T-helper 2 cell treated with Interferon-gamma antibody and Interleukin-4, amounts not matched to agents 100 ng/mL and 5 ng/mL, for 36 hours (primary cell): ENCODE measurements around the gene NT5DC2. TPM values are rescaled to one million over a fixed set of nuclear protein-coding genes. Genes with fewer than 3 reads are reported as not detected.
"Not testable (repeated sequence)": the region's sequence is repeated elsewhere in the genome, so short reads cannot be mapped to it uniquely, and the experiment has no call there.

Experiments used
- intact Hi-C: fragments of 100-400 bp; cut with micrococcal nuclease; formaldehyde crosslinking; loops from one replicate; pipeline ENCODE4 v1.15.1; 2023
- total RNA-seq: library from RNA; stranded (reverse); gene quantifications from 2 replicates; pipeline ENCODE4 v1.2.3, GENCODE V29; 2022

NT5DC2 gene
- total RNA-seq, 1 donor from 2014 or later, result 43.1 TPM

GRCh38 chr3:52526671-52527038 lies 7.0 kb downstream of the NT5DC2 start:
- intact Hi-C loops, result not testable (repeated sequence)

- intact Hi-C loops, result no loop called here
Measured at GRCh38 chr3:52525680-52526561, 7.7 kb downstream of the NT5DC2 start.

DNA sequence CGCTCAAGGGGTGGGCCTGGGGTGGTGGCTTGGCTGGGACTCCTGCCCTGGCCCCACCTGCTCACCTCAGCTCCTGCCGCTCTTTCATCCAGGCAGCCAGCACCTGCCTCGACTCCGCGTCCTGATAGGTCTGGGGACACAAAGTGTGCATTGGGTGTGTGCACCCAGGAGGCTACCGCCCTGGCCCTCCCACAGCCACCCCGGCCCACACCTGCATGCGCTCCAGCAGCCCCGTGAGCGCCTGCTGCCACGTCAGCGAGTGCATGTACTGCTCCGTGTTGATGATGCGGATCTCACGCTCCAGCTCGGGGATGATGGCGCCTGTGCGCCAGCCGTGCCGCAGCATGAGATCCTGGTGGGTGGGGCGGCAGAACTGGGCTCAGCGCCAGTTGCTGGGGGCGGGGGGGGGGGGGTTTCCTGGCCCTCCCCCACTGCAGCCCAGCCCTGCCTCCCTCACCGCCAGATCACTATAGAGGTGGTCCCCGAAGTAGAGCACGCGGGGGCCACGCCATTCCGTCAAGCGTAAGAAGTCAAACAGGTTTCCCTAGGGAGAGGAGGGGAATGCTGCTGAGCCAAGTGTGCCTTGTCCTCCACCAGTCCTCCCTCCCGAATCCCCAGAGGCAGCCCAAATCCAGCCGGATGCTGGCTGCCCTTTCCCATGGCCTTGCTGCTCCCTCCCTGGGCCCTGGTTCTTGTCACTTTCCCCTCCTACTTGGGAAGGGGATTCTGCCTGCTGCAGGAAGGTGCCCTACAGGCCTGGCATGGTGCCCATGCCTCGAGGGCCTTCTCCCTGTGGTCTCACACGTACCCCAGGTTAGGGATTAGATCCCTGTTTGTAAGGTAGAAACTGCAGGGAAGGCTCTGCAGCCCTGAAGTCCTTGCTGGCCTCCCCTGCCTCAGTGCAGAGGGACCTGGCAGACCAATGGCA lies 8.6 kb downstream of the NT5DC2 start:
- intact Hi-C loops, result no loop called here

- intact Hi-C loops, result no loop called here
Measured at GRCh38 chr3:52524258-52524751, 9.4 kb downstream of the NT5DC2 start.

DNA sequence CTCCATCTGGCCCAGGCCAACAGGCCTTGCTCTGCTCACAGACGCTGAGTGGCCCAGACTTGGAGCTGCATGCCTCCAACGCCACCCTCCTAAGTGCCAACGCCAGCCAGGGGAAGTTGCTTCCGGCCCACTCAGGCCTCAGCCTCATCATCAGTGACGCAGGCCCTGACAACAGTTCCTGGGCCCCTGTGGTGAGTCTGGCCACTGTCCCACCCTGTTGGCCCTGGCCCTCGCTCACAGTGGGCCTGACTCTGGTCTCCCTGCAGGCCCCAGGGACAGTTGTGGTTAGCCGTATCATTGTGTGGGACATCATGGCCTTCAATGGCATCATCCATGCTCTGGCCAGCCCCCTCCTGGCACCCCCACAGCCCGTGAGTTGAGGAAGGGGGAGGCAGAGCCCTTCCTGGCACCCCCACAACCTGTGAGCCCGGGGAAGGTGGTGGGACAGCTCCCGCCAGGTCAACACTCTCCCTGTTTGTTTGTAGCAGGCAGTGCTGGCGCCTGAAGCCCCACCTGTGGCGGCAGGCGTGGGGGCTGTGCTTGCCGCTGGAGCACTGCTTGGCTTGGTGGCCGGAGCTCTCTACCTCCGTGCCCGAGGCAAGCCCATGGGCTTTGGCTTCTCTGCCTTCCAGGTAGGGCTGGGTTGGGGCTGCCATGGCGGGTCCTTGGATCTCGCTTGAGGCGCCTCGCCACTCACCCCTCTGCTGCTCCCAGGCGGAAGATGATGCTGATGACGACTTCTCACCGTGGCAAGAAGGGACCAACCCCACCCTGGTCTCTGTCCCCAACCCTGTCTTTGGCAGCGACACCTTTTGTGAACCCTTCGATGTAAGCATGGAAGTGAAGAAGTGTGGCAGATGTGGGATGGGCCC lies 10.0 kb downstream of the NT5DC2 start:
- intact Hi-C loops, result no loop called here

DNA sequence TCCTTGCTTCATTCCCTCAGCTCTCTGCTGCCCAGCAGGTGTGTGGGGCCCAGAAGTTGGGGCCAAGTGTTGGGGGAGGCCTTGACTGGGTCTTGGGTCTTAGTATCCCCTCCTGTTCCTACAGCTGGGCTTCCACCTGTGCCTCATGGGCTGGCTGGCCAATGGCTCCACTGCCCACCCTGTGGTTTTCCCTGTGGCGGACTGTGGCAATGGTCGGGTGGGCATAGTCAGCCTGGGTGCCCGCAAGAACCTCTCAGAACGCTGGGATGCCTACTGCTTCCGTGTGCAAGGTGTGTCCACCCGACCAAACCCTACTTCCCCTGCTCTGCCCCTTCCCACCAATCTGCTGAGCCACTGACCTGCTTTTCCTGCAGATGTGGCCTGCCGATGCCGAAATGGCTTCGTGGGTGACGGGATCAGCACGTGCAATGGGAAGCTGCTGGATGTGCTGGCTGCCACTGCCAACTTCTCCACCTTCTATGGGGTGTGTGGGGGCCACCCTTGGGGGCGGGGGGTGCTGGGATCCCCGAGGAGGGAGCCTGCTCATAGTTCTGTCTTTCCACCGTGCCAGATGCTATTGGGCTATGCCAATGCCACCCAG lies 10.9 kb downstream of the NT5DC2 start:
- intact Hi-C loops, result no loop called here

DNA sequence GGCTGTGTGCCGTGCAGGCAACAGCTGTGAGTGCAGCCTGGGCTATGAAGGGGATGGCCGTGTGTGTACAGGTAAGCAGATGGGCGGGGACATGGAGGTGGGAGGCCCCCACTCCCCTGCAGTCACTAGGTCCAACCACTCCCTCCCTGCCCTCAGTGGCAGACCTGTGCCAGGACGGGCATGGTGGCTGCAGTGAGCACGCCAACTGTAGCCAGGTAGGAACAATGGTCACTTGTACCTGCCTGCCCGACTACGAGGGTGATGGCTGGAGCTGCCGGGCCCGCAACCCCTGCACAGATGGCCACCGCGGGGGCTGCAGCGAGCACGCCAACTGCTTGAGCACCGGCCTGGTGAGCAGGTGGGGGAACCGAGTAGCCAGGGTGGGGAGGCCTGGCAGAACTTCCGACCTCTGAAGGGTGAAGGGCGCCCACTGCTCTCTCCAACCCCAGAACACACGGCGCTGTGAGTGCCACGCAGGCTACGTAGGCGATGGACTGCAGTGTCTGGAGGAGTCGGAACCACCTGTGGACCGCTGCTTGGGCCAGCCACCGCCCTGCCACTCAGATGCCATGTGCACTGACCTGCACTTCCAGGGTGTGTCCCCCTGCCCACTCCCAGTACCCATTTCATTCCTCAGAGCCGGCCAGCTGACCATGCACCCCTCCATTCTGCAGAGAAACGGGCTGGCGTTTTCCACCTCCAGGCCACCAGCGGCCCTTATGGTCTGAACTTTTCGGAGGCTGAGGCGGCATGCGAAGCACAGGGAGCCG lies 11.6 kb downstream of the NT5DC2 start:
- intact Hi-C loops, result no loop called here

DNA sequence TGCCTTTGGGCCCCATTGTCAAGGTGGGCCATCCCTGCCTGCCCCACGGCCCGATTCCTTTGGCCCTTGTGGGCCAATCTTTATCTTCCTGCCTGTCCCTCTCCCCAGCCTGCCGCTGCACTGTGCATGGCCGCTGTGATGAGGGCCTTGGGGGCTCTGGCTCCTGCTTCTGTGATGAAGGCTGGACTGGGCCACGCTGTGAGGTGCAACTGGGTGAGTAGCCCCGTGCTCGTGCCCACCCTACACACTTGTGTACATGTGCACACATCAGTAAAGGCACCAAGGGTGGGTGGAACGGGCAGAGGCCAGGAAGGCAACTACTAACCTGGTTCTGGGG lies 12.2 kb downstream of the NT5DC2 start:
- intact Hi-C loops, result no loop called here

- intact Hi-C loops, result no loop called here
Measured at GRCh38 chr3:52520716-52521487, 12.8 kb downstream of the NT5DC2 start.

DNA sequence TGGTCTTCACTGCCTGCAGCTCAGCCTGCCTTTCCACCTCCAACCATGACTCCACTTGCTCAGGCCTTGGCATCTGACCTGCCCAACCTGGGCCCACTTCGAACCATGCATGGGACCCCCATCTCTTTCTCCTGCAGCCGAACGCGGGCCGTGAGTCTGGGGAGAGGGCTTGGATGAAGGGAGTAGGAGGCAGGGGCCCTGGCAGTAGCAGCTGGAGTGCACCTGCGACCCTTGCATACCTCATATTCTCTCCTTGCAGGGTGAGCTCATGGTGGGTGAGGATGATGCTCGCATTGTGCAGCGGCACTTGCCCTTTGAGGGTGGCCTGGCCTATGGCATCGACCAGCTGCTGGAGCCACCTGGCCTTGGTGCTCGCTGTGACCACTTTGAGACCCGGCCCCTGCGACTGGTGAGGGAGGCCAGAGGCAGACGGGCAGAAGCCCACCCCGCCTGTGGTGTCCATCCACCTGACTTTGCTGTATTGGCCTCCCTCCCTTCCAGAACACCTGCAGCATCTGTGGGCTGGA lies 13.5 kb downstream of the NT5DC2 start:
- intact Hi-C loops, result no loop called here

DNA sequence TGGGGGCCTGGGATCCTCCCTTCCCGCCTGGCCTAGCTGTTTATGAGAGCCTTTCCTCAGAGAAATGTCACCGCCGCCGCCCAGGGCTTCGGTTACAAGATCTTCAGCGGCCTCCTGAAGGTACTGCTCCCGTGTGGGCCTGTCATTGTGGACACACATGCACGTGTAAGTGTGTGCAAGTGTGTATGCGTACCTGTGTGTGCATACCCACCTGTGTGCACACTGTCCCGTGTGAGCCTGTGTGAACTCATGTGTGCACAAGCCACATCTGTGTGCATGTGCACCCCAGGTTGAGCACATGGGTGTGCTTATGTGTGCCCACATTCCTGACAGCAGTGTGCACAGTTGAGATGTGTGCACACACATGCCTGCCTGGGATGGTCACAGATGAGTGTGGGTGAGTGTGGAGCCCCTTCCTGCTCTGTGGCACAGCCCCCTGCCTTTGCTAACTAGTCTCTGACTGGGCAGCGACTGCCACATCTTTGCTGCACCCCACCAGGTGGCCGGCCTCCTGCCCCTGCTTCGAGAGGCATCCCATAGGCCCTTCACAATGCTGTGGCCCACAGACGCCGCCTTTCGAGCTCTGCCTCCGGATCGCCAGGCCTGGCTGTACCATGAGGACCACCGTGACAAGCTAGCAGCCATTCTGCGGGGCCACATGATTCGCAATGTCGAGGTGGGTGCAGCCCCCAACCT lies 14.1 kb downstream of the NT5DC2 start:
- intact Hi-C loops, result no loop called here

DNA sequence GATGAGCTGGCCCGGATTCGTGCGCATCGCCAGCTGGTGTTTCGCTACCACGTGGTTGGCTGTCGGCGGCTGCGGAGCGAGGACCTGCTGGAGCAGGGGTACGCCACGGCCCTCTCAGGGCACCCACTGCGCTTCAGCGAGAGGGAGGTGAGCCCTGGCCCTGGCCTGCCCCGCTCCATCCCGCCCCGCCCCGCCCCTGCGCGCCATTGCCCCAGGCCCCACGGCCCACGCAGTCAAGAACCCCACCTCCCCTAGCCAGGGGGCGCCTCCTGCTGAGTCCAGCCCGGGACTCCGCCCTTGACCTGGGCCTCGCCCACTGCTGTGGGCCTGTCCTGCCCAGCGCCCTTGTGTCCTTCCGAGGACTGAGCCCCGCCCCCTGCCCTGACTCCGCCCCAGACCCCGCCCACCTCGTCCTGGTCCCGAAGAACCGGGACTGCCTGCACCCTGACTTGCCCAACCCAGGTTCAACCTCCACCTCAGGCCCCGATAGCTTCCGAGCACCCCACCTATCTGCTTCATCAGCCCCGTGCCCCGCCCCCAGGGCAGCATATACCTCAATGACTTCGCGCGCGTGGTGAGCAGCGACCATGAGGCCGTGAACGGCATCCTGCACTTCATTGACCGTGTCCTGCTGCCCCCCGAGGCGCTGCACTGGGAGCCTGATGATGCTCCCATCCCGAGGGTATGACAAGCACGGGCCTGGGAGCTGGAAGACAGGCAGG lies 14.8 kb downstream of the NT5DC2 start:
- intact Hi-C loops, result no loop called here

- intact Hi-C loops, result no loop called here
Measured at GRCh38 chr3:52517796-52518722, 15.6 kb downstream of the NT5DC2 start.

DNA sequence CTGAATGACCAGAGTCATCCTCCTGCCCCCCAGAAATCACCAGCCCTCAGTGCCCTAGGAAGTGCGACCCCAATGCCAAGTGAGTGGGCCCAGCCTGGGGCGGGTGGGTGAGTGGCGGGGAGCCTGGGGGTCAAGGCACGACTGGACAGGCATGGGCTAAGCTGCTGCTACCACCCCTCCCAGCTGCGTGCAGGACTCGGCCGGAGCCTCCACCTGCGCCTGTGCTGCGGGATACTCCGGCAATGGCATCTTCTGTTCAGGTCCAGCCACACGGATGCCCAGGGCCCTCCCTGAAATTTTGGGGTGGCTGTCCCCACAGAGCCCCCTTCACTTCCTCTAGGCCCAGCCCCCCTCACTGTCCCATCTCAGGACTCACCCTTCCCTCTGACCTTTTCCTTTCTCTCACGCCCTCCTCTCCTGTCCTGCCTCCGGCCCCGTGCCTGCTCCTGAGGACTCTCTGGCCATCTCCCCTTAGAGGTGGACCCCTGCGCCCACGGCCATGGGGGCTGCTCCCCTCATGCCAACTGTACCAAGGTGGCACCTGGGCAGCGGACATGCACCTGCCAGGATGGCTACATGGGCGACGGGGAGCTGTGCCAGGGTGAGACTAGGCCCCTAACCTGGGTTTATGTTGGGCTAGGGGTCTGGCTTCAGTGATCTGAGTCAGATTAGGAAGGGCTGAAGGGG lies 17.0 kb downstream of the NT5DC2 start:
- intact Hi-C loops, result no loop called here

GRCh38 chr3:52515192-52515591 lies 18.5 kb downstream of the NT5DC2 start:
- intact Hi-C loops, result no loop called here

GRCh38 chr3:52514576-52514975 lies 19.1 kb downstream of the NT5DC2 start:
- intact Hi-C loops, result no loop called here
